Epithelial cell of esophagus (primary cell): ENCODE measurements around the gene HTRA3.
A peak's percentile ranks its signal among the peaks of the same experiment; 100 is the strongest.

Source experiments
- DNase-seq: peaks from one replicate; pipeline ENCODE4 v3.0.0; 2010; ENCODE audit warnings: low read depth
- H3K4me3 ChIP-seq: 2 replicates; pipeline ENCODE4 v1.5.1; 2011; ENCODE audit warnings: mild to moderate bottlenecking, low read length, control low read depth
- TF ChIP-seq, protein P1 (sequence below): IDR thresholded peaks from 2 replicates; pipeline ENCODE4 v1.5.1; 2011; ENCODE audit warnings: low read depth, mild to moderate bottlenecking, low read length, control low read depth, inconsistent platforms; ENCODE audit not compliant: insufficient read depth; ENCODE audit errors: missing control alignments

Gene HTRA3

DNA sequence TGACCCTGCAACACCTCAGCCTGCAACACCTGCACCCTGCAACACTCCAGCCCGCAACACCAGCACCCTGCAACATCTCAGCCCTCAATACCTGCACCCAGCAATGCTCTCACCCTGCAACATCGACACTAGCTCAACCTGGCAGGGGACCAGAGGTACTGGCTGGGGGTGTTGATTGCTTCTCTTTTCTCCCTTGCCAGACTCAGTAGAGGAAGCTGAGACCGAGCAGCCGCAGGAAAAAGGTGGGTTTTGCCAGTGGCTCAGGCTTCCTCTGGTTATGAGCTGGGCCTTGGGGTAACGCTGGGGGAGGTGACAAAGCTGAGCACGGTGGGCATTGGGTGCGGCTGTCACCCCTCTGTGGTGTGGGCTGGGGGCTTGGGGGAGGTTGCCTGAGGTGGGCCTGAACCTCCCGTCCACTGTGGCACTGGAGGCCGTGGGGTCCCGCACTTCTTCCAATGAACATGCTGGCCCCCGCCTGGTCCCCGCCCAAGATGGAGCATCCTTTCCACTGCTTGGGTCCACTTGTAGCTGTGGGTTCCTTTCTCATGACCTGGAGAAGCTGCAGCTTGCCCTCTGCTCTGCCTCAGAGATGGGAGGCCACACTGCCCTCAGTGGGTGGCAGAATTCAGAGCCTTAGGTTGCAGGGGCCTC, 44.5 kb upstream of the HTRA3 start:
- H3K4me3 ChIP-seq = no peak overlapping the region
- TF ChIP-seq, protein P1, sequence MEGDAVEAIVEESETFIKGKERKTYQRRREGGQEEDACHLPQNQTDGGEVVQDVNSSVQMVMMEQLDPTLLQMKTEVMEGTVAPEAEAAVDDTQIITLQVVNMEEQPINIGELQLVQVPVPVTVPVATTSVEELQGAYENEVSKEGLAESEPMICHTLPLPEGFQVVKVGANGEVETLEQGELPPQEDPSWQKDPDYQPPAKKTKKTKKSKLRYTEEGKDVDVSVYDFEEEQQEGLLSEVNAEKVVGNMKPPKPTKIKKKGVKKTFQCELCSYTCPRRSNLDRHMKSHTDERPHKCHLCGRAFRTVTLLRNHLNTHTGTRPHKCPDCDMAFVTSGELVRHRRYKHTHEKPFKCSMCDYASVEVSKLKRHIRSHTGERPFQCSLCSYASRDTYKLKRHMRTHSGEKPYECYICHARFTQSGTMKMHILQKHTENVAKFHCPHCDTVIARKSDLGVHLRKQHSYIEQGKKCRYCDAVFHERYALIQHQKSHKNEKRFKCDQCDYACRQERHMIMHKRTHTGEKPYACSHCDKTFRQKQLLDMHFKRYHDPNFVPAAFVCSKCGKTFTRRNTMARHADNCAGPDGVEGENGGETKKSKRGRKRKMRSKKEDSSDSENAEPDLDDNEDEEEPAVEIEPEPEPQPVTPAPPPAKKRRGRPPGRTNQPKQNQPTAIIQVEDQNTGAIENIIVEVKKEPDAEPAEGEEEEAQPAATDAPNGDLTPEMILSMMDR = no peak
- no peak for DNase-seq

DNA sequence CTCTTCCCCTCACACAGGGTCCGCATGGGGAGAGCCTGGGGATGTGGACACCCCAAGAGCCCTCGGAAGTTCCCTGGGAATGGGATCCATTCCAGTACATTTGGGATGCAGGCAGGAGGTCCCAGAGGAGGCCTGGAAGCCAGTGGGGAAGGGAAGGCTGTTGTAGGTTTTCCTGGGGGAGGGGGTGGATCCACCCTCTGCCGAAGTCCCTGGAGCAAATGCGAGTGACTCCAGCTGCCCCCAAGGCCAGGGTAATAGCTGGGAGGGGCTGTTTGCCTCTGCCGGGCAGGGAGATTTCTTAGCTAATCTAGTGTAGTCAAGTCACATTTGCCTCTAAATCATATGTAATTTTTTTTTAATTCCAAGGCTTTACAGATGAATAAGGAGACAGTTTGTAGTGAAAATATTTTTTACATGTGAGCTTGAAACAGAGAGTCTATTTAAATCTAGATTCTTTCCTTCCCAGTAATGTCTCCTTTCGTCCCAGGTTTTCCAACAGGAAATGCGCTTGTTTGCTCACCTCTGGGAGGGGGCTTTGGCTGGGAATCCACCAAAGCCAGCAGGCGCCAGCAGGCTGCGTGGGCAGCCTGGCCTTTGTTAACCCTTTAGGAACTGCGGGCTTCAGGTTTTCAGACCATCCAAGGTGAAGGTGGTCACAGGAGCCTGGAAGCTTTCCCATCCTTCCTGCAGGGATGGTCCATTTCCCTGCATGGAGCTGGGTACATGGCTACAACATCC, 43.7 kb upstream of the HTRA3 start:
- TF ChIP-seq, protein P1 = no peak
- no peak overlapping the region for H3K4me3 ChIP-seq
- no peak for DNase-seq

DNA sequence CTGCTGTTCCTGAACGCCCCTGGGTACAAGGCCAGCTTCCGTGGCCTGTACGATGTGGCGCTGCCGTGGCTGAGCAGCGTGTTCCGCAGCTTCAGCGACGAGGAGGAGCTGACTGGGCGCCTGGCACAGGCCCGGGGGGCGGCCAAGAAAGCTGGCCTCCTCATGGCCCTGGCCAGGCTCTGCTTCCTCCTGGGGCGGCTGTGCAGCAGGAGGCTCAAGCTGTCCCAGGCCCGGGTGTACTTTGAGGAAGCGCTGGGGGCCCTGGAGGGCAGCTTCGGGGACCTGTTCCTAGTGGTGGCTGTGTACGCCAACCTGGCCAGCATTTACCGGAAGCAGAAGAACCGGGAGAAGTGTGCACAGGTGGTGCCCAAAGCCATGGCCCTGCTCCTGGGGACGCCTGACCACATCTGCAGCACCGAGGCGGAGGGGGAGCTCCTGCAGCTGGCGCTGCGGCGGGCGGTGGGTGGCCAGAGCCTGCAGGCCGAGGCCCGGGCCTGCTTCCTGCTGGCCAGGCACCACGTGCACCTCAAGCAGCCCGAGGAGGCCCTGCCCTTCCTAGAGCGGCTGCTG, 42.3 kb upstream of the HTRA3 start:
- no peak for DNase-seq
- TF ChIP-seq, protein P1 = no peak
- no peak overlapping the region for H3K4me3 ChIP-seq

DNA sequence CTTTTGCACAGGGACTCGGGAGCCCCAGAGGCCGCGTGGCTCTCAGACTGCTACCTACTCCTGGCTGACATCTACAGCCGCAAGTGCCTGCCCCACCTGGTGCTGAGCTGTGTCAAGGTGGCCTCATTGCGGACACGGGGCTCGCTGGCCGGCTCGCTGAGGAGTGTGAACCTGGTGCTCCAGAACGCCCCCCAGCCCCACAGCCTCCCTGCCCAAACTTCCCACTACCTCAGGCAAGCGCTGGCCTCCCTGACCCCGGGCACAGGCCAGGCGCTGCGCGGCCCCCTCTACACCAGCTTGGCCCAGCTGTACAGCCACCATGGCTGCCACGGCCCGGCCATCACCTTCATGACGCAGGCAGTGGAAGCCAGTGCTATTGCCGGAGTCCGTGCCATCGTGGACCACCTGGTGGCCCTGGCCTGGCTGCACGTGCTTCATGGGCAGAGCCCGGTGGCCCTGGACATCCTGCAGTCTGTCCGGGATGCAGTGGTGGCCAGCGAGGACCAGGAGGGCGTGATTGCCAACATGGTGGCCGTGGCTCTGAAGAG, 41.7 kb upstream of the HTRA3 start:
- no peak for DNase-seq
- H3K4me3 ChIP-seq = no peak overlapping the region
- TF ChIP-seq, protein P1 = no peak

DNA sequence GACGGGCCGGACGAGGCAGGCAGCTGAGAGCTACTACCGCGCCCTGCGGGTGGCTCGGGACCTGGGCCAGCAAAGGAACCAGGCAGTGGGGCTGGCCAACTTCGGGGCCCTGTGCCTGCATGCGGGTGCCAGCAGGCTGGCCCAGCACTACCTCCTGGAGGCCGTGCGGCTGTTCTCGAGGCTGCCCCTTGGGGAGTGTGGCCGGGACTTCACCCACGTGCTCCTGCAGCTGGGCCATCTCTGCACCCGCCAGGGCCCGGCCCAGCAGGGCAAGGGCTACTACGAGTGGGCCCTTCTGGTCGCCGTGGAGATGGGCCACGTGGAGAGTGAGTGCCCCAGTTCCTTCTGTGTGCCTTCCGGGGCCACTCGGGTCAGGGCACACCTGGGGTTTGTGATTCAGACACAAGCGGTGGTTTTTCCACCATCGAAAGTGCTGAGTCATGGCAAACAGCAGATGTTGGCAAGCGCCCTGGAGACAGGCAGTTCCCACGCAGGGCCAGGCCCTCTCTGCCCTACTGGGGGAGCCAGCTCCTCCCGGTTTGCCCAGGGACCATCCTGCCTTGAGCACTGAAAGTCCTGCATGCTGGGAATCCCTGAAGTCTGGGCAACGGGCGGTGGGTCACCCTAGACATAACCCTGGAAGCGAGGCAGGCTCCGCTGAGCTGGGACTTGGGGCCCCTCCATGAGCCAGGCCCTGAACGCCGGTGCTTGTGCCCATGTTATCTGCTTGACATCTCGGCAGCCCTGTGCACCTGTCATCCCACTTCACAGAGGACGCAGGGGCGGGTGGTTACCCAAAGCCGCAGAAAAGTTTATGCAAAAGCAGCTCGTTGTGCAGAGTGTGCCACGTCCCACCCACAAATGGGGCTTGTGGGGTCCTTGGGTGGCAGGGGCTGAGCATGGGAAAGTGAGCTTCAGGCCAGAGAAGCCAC, 41.0 kb upstream of the HTRA3 start:
- no peak overlapping the region for H3K4me3 ChIP-seq
- peak; percentile 93 for DNase-seq
- TF ChIP-seq, protein P1 = no peak

DNA sequence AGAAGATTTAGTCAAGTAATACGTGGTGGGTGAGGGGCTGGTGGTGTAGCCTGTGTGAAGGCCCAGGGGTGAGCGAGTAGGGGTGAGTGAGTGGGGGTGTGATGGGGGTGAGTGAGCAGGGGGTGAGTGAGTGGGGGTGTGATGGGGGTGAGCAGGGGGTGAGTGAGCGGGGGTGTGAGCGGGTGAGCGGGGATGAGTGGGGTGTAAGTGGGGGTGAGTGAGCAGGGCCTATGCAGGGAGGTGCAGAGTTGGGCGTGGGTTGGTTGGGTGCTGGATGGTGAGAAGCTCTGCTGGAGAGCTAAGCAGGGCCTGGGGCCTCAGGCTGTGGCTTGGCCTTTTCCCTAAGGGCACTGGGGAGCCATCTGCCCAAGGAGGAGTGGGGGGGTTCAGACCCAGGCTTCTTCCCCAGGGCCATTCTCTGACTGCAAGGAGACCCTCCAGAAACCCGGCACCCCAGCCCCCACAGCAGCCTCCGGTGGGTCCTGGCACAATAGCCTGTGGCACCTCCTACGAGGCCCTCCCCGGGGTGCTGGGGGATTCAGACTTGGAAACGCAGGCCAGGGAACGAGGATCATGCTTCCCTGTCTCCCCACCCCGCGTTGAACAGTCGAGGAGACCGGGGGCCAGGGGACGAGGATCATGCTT, 40.1 kb upstream of the HTRA3 start:
- no peak overlapping the region for H3K4me3 ChIP-seq
- TF ChIP-seq, protein P1 = no peak
- DNase-seq = no peak
